NOMO-1 treated with DMSO at 0.1 percent for 48 hours (cell line): ENCODE measurements around the gene PAPPA.

Experiments
- DNase-seq: peaks from one replicate; lab custom pipeline; 2025; ENCODE audit not compliant: unreplicated experiment; lab: John Stamatoyannopoulos, UW

The PAPPA gene

GRCh38 chr9:116275418-116276195 is 122.0 kb downstream of the PAPPA start:
- DNase-seq, result no peak

DNA sequence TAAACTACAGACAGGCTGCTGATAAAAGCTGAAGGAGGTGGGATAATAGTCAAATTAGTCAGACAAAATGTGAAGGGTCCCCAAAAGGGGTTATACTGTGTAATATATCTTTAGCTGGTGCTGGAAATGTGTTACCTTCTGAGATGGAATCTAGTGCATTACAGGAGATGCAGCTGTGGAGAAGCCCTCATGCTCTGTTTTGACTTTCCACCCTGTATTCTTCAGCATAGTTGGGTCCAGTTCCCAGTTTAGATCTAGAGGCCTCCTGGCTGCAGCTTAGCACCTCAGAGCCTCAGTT is 122.6 kb downstream of the PAPPA start:
- DNase-seq, result no peak

DNA sequence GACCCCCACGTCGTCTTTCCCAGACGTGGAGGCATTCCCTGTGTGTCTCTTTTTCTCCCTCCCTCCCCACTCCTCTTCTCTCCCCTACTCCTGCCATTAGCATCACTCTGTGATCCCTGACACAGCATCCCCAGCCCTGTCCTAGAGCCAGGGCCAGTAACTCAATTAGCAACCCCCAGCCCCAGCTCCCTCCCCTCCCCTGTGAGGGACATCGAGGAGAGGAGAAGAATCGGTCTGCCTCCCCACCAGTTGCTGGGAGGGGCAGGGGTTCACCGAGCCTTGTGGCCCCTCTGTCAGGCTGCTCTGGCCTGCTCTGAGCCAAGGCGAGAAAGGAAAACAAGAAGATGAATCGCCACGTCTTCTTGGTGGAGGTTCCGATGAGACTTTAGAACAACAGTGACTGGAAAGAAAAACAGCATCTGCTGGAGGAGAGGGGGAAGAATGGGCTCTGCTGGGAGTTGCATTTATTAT is 123.1 kb downstream of the PAPPA start:
- DNase-seq, result no peak

- DNase-seq, result no peak
Measured at GRCh38 chr9:116278326-116278725, 124.7 kb downstream of the PAPPA start.

GRCh38 chr9:116279230-116279629 is 125.6 kb downstream of the PAPPA start:
- DNase-seq, result no peak

GRCh38 chr9:116280529-116280928 is 126.9 kb downstream of the PAPPA start:
- no peak for DNase-seq

DNA sequence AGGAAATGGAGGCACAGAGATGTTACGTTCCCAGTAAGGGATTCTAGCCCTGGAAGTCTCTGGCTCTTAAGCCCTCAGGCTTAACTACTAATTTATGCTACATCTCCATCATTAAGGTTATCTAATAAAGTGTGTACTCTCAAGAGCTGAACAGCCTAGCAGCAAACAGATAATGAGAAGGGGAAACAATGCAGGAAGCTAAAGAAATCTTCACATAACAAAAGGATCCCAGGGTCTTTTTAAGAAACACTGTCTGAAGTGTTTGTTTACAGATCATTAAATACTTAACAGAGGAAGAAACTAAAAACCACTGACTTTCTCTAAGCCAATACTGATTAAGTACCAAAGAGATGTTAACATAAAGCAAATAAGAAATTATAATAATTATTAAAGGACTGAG is 129.0 kb downstream of the PAPPA start:
- DNase-seq, result no peak

- no peak for DNase-seq
Measured at GRCh38 chr9:116284518-116284917, 130.9 kb downstream of the PAPPA start.

DNA sequence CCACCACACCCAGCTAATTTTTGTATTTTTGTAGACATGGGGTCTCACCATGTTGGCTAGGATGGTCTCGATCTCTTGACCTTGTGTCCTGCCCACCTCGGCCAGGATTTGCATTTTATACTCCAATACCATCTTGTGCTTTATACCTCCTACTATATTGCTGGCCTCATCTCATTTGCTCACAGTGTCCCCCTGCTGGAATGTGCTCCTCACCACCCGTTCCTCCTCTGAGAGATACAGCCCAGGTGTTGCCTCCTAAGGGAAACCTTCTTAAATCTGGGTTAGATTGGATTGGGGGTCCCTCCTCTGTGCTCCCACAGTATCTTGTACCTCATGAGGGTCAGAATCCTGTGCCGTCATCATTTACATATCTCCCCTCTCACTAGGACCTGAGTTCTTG is 131.7 kb downstream of the PAPPA start:
- DNase-seq, result no peak

- no peak for DNase-seq
Measured at GRCh38 chr9:116286297-116286696, 132.7 kb downstream of the PAPPA start.

DNA sequence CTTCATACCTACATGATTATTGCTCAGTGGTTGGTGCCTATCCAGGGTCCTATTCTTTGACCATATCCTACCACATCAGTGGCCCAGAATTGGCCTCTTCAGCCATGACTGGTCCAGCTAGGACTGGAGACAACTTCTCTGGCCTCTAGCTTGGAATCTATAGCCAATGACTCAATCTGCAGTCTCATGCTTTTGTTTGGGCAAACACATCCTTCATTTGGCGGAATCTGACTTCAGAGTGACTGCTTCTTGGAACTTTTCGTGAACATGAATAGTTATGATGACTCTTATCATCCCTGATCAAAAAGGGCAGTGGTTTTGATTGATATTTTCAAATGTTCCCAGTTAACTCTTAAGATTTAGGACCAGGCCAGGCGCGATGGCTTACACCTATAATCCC is 134.1 kb downstream of the PAPPA start:
- DNase-seq, result no peak

DNA sequence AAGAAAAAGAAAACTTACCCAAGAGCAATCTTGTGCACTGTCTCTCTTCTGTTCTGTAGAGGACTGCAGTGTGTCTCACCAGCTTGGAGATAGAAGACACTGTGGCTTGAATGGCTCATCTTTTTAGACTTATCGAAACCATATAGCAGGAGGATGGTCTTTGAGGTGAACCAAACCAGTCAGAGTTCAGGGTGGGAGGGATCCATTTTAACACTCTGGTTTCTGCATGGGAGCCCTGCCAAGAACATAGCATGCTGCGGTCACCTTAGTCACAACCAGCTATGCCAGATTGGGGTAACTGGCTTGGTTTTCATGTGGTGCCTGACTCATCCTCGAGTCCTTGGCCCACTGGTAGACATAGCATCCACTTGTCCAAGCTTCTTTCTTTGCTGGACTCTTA is 135.1 kb downstream of the PAPPA start:
- DNase-seq, result no peak

DNA sequence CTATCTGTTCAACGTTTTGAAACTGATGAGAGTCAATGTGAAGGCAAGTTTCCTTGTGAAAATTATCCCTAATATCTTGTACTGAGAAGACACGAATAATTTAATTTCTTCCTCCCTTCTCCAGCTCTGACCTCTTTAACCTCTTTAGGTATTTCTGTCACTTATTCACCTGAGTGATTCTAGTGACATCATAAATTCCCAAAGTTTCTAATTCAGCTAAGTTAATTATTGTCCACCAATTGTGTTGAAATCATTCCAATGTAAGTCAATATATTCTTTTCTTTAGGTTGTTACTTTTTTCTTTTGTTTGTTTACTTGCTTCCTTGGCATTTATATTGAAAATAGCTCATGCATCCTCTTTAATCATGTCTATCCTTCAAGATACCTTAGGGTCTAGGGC is 143.8 kb downstream of the PAPPA start:
- DNase-seq, result no peak

DNA sequence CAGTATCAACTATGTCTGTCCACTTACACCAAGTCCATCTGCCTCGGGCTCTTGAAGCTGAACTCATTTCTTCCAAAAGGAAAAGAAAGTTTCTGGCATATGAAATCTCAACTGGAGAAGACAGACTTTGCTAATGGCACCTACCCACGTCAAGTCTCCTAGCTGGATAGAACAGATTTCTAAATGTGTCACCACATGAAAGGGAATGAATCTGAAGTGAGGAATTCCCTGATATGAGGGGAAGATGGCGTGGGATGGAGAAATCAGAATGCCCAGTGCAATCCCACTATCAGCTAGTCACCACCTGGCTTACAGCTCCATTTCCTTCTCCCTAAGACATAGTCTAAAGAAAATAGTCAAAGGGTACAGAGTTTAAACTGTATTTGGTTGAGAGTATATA is 144.7 kb downstream of the PAPPA start:
- no peak for DNase-seq

DNA sequence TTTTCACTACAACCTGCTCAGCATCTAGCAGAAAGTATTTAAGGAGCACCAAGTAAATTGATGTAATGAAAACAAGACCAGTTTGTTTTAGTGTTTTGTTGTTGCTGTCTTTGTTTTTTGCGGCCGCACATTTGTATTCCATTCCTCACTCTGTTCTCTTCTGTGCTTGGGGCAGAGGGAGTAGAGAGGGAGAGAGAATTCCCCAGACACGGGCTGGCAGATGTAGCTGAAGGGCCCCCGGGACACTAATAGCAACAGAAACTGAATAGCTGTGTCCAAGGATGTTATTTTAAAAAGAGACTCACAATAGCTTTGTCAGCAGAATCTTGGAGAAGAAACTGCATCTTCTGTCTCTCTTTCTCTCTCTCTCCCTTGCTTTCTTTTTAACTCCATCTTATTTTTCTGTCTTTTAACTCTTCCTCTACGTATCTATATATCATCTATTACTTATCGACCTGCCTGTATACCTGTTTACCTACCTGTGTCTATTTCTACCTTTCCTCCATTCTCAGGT is 145.3 kb downstream of the PAPPA start:
- no peak for DNase-seq

DNA sequence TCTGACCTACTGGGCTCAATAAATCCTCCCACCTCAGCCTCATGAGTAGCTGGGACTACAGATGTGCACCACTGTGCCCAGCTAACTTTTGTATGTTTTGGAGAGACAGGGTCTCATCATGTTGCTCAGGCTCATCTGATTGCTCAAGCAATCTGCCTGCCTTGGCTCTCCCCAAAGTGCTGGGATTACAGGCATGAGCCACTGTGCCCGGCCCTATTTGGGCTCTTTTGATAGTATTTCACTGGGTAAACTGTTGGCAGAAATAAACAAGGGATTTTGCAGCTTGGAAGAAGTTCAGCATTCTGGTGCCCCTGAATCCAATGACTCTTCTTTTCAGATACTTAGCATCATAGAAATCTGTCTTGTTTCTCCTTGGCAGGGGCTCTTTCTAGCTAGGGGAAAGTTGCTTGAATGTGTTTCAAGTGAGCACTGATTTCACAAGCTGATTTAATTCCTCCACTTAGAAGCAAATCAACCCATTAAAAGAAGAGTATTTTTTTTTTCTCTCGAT is 146.8 kb downstream of the PAPPA start:
- DNase-seq, result no peak

DNA sequence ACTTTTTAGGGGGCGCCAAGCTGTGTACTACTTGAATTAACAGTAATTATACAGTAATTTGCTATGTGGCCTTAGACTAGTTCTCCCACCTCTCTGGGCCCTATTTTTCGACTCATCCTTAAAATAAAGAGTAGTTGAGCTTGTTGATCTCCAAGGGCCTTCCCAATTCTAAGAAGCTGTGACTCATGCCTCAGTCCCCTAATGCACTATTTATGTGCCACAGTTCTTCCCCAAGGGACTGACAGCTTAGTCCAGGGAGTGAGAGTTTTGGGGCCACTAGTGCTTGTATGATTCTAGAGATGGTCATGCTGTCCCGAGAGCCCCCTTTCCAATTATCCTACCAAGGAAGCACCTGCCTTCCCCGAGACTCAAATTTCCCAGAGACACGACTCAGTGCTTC is 149.7 kb downstream of the PAPPA start:
- no peak for DNase-seq

- no peak for DNase-seq
Measured at GRCh38 chr9:116303886-116304538, 150.4 kb downstream of the PAPPA start.

DNA sequence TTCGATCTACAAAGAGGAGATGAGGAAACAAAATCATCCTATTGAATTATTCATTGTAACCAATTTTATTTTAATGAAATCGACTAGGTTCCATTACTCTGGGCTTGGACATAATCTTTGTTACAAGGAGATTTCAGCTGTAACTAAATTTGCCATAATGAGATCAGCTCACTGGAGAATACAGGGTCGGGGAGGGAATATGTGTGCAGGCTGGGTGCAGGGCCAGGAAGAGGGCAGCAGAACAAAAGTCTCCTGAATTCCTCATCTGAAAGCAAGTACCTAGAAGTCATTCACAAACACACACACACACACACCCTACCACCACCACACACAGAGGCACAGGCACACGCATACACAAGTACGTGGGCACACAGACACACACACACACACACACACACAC is 151.2 kb downstream of the PAPPA start:
- no peak for DNase-seq

DNA sequence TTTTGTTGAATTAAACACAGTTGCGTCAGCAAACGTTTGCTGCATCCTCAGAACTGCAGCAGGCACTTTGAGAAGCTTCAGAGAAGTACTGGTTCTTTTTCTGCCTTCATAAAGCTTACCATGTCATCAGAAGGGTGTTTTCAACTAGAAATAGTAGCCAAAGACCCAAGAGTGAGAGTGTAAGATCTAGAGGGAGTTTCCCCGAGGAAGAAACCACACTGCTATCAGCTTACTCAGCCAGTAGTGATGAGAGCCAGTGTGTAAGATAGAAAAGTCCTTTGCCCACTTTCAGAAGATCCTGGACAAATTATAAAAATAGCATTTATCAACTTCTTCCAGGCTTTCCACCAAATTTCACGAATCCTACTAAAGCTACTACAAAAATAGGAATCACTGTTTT is 154.5 kb downstream of the PAPPA start:
- no peak for DNase-seq

DNA sequence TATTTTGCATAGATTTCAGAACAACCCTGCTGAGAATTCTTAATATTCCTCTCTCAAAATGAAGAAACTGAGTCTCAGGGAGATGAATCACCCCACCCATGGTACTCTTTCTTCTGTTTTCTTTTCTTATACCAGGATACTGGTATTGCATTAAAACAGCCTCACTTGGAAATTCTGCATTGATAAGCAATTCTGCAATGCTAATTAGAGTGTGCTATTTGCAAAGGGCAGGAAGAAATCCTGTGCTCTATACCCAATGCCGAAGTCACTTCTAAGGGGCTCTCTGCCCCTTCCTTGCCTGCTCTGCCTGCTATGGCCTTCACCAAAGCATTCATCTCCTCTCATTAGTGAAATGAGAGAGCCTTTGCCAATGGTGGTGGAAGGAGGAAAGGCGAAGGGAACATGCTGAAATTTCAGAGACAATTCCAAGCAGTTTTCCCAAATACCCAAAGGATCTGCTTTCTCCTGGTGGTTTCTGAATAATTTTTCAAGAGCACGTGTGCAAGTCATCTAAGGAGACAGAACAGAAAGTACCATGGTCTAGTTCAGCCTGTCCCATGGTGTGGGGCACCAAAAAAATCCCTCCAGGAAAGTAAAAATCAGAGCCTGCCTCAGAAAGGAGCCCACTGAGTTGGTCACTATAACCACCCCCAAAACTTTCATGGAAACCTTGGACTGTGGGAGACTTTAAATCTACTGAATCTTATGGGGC is 156.5 kb downstream of the PAPPA start:
- DNase-seq, result no peak

- no peak for DNase-seq
Measured at GRCh38 chr9:116312221-116312620, 158.6 kb downstream of the PAPPA start.
